H1 (cell line): ENCODE measurements around the gene SLC6A6. TPM values are rescaled to one million over a fixed set of nuclear protein-coding genes. Genes with fewer than 3 reads are reported as not detected.

Experiments used
- CTCF ChIA-PET: fragments of 300-600 bp; sonication (Branson Sonifier 250); formaldehyde crosslinking; loops from one replicate; lab custom pipeline; 2021; ENCODE audit not compliant: partially characterized antibody; lab: Charles Lee
- POLR2A ChIA-PET: fragments of 300-600 bp; sonication (Branson Sonifier 250); formaldehyde crosslinking; loops from one replicate; lab custom pipeline; 2021; ENCODE audit warnings: inconsistent platforms; ENCODE audit not compliant: partially characterized antibody; lab: Charles Lee
- DNase-seq, 2 experiments: peaks; one replicate each; pipeline versions ENCODE4 v3.0.0 to v3.0.0-alpha.2; 2010 to 2022; ENCODE audit warnings: low spot score in 2 of 2, low read depth in 1 of 2, mixed read lengths in 1 of 2
- FAIRE-seq: peaks from 2 replicates; lab custom pipeline; 2011; peaks lifted over from hg19 to GRCh38; lab: Jason Lieb, UNC
- H2AFZ ChIP-seq: 2 replicates; pipeline ENCODE4 v1.8.1; 2012; ENCODE audit warnings: low read length, inconsistent platforms
- H2AK5ac ChIP-seq: 2 replicates; pipeline ENCODE4 v1.6.1; 2013; ENCODE audit warnings: low read depth, low read length
- H2BK120ac ChIP-seq: replicated peaks from 2 replicates; pipeline ENCODE3; 2013; ENCODE audit warnings: low read depth, low read length, inconsistent platforms
- H2BK12ac ChIP-seq: 2 replicates; pipeline ENCODE4 v1.6.1; 2013; ENCODE audit warnings: low read depth, low read length
- H2BK15ac ChIP-seq: 2 replicates; pipeline ENCODE4 v1.6.1; 2013; ENCODE audit warnings: low read length
- H2BK20ac ChIP-seq: 2 replicates; pipeline ENCODE4 v1.6.1; 2013; ENCODE audit warnings: low read length
- H2BK5ac ChIP-seq: 2 replicates; pipeline ENCODE4 v1.6.1; 2013; ENCODE audit warnings: low read depth, low read length
- H3K14ac ChIP-seq: 2 replicates; pipeline ENCODE4 v1.6.1; 2013; ENCODE audit warnings: inconsistent platforms; ENCODE audit not compliant: insufficient read length
- H3K18ac ChIP-seq: 2 replicates; pipeline ENCODE4 v1.6.1; 2013; ENCODE audit warnings: low read length; ENCODE audit errors: extremely low read depth
- H3K23ac ChIP-seq: 2 replicates; pipeline ENCODE4 v1.6.1; 2013; ENCODE audit warnings: inconsistent platforms; ENCODE audit not compliant: insufficient read length
- H3K23me2 ChIP-seq: 2 replicates; pipeline ENCODE4 v1.6.1; 2013; ENCODE audit warnings: low read depth, low read length
- H3K27ac ChIP-seq: 2 replicates; pipeline ENCODE4 v1.6.1; 2011; ENCODE audit warnings: low read depth, low read length, inconsistent platforms
- H3K27me3 ChIP-seq, 4 experiments: replicated peaks in 1 of 4; 1 replicate in 1 of 4; 2 replicates in 3 of 4; pipeline versions ENCODE4 v1.6.1 to v1.8.1; 2011 to 2013; ENCODE audit warnings: low read length in 3 of 4, mild to moderate bottlenecking in 3 of 4, inconsistent platforms in 2 of 4, mixed read lengths in 2 of 4, moderate library complexity in 1 of 4; ENCODE audit not compliant: control insufficient read depth in 3 of 4, insufficient read depth in 3 of 4; ENCODE audit errors: extremely low read depth in 1 of 4
- H3K36me3 ChIP-seq, 4 experiments: 2 replicates each; pipeline versions ENCODE4 v1.6.1 to v1.8.1; 2011 to 2013; ENCODE audit warnings: mild to moderate bottlenecking in 4 of 4, low read length in 3 of 4, moderate library complexity in 2 of 4, control low read depth in 1 of 4, inconsistent platforms in 1 of 4; ENCODE audit not compliant: insufficient read depth in 4 of 4, control insufficient read depth in 2 of 4
- H3K4ac ChIP-seq: replicated peaks from 2 replicates; pipeline ENCODE3; 2013; ENCODE audit warnings: low read length, low read depth, mixed read lengths, inconsistent platforms; ENCODE audit not compliant: insufficient read length
- H3K4me1 ChIP-seq, 4 experiments: replicated peaks in 1 of 4; 1 replicate in 1 of 4; 2 replicates in 3 of 4; pipeline versions ENCODE4 v1.6.1 to v1.8.1; 2011 to 2013; ENCODE audit warnings: low read length in 3 of 4, inconsistent platforms in 2 of 4, mixed read lengths in 1 of 4; ENCODE audit not compliant: insufficient read depth in 4 of 4, control insufficient read depth in 3 of 4
- H3K4me2 ChIP-seq, 2 experiments: 2 replicates each; pipeline versions ENCODE4 v1.6.1 to v1.8.1; 2011 to 2013; ENCODE audit warnings: low read depth in 2 of 2, low read length in 2 of 2, control low read depth in 1 of 2, inconsistent platforms in 1 of 2, mild to moderate bottlenecking in 1 of 2; ENCODE audit not compliant: insufficient read depth in 1 of 2
- H3K4me3 ChIP-seq, 4 experiments: fragments of 200-600, 300-600 bp in 1 of 4; sonication (generic), shearing (Covaris generic), sonication (Bioruptor Twin) in 1 of 4; 2 replicates each; pipeline versions ENCODE4 v1.5.1 to v1.8.1; 2011 to 2016; ENCODE audit warnings: low read length in 4 of 4, low read depth in 3 of 4, control low read depth in 2 of 4, inconsistent platforms in 2 of 4, mild to moderate bottlenecking in 2 of 4, mixed read lengths in 1 of 4, moderate library complexity in 1 of 4; ENCODE audit not compliant: insufficient read depth in 2 of 4; ENCODE audit errors: extremely low read depth in 1 of 4
- H3K56ac ChIP-seq: replicated peaks from 2 replicates; pipeline ENCODE3; 2013; ENCODE audit warnings: low read depth, mild to moderate bottlenecking, mixed read lengths, low read length, inconsistent platforms; ENCODE audit not compliant: insufficient read length
- H3K79me1 ChIP-seq: 2 replicates; pipeline ENCODE4 v1.6.1; 2013; ENCODE audit warnings: low read depth, low read length, control low read depth
- H3K79me2 ChIP-seq, 2 experiments: 2 replicates each; pipeline versions ENCODE4 v1.6.1 to v1.8.1; 2012 to 2013; ENCODE audit warnings: low read length in 2 of 2, mild to moderate bottlenecking in 2 of 2, inconsistent platforms in 1 of 2; ENCODE audit not compliant: insufficient read depth in 2 of 2, control insufficient read depth in 1 of 2
- H3K9ac ChIP-seq, 4 experiments: replicated peaks in 1 of 4; 1 replicate in 1 of 4; 2 replicates in 3 of 4; pipeline versions ENCODE4 v1.6.1 to v1.8.1; 2011 to 2013; ENCODE audit warnings: low read depth in 3 of 4, low read length in 3 of 4, control low read depth in 2 of 4, mild to moderate bottlenecking in 2 of 4, moderate library complexity in 2 of 4, inconsistent platforms in 1 of 4; ENCODE audit errors: extremely low read depth in 1 of 4
- H3K9me3 ChIP-seq, 2 experiments: 2 replicates each; pipeline versions ENCODE4 v1.6.1 to v1.8.1; 2012 to 2013; ENCODE audit warnings: mild to moderate bottlenecking in 2 of 2, moderate library complexity in 2 of 2, control low read depth in 1 of 2, inconsistent platforms in 1 of 2, low read depth in 1 of 2, low read length in 1 of 2, mixed read lengths in 1 of 2; ENCODE audit not compliant: insufficient read depth in 2 of 2
- H4K20me1 ChIP-seq, 2 experiments: replicated peaks in 1 of 2; 2 replicates each; pipeline versions ENCODE3 to v1.8.1; 2011 to 2013; ENCODE audit warnings: inconsistent platforms in 2 of 2, low read length in 2 of 2, mild to moderate bottlenecking in 1 of 2; ENCODE audit not compliant: insufficient read depth in 2 of 2, control insufficient read depth in 1 of 2
- H4K5ac ChIP-seq: 2 replicates; pipeline ENCODE4 v1.6.1; 2013; ENCODE audit warnings: low read length, low read depth, mixed read lengths, inconsistent platforms; ENCODE audit not compliant: insufficient read length
- H4K8ac ChIP-seq: 2 replicates; pipeline ENCODE4 v1.8.0; 2013; ENCODE audit warnings: mild to moderate bottlenecking, moderate library complexity, low read length, inconsistent platforms; ENCODE audit not compliant: insufficient read depth; ENCODE audit errors: extremely low read depth
- H4K91ac ChIP-seq: replicated peaks from 2 replicates; pipeline ENCODE3; 2013; ENCODE audit warnings: low read length, mixed read lengths, inconsistent platforms; ENCODE audit not compliant: insufficient read length
- CEBPB ChIP-seq: IDR thresholded peaks from 2 replicates; pipeline ENCODE4 v1.6.1; 2012; ENCODE audit warnings: low read depth, low read length
- CREB1 ChIP-seq: IDR thresholded peaks from 2 replicates; pipeline ENCODE4 v1.6.1; 2012; ENCODE audit warnings: inconsistent platforms
- JUN ChIP-seq: IDR thresholded peaks from 2 replicates; pipeline ENCODE4 v1.6.1; 2011; ENCODE audit warnings: low read depth, mild to moderate bottlenecking, improper control_type of control experiment, low read length
- NANOG ChIP-seq: IDR thresholded peaks from 2 replicates; pipeline ENCODE4 v1.6.1; 2011; ENCODE audit warnings: low read length, low read depth, mild to moderate bottlenecking, inconsistent platforms; ENCODE audit not compliant: insufficient read depth, poor library complexity, severe bottlenecking
- SIX5 ChIP-seq: IDR thresholded peaks from 2 replicates; pipeline ENCODE4 v1.6.1; 2011; ENCODE audit warnings: mild to moderate bottlenecking, low read depth, low read length
- SP1 ChIP-seq: IDR thresholded peaks from 2 replicates; pipeline ENCODE4 v1.6.1; 2011; ENCODE audit warnings: low read depth, low read length
- TCF12 ChIP-seq: IDR thresholded peaks from 2 replicates; pipeline ENCODE4 v1.6.1; 2011; ENCODE audit warnings: low read depth, mild to moderate bottlenecking, low read length
- USF2 ChIP-seq: IDR thresholded peaks from 2 replicates; pipeline ENCODE4 v1.6.1; 2011; ENCODE audit warnings: low read length, improper control_type of control experiment
- YY1 ChIP-seq: IDR thresholded peaks from 2 replicates; pipeline ENCODE4 v1.6.1; 2011; ENCODE audit warnings: low read depth, mild to moderate bottlenecking, low read length
- WGBS, 2 experiments: shearing (Covaris generic) in 1 of 2; methylation state at CpG; one replicate each; pipeline versions ENCODE4 v1.1.6 to v1.1.7; 2013 to 2015; ENCODE audit warnings: low lambda C conversion rate in 2 of 2, mixed read lengths in 2 of 2, inconsistent platforms in 1 of 2, low coverage in 1 of 2, missing lambda C conversion rate in 1 of 2; ENCODE audit not compliant: insufficient replicate concordance in 2 of 2, insufficient coverage in 1 of 2, insufficient read length in 1 of 2; ENCODE audit errors: extremely low coverage in 1 of 2, missing lambda C conversion rate in 1 of 2; 5-methylcytosine and 5-hydroxymethylcytosine counted together
- polyA plus RNA-seq, 7 experiments: library from polyadenylated mRNA; depleted of rRNA in 3 of 7; stranded (reverse) in 5 of 7; unstranded in 2 of 7; fragments of >200 nt in 5 of 7; fragments of 200-250 nt in 2 of 7; gene quantifications; 1 replicate in 5 of 7; 2 replicates in 1 of 7; 4 replicates in 1 of 7; pipeline versions ENCODE4 v1.2.1 to v1.2.3, GENCODE V29; 2011 to 2013; ENCODE audit warnings: missing spikeins in 2 of 7, mixed read lengths in 2 of 7
- total RNA-seq: library from RNA; stranded (reverse); fragmentation: NEBNext Ultra II Directional; extraction: Animal tissue kit (Norgen Biotek cat#: 25700); gene quantifications from 2 replicates; pipeline ENCODE4 v1.2.1, GENCODE V29; 2021

Gene SLC6A6
- total and polyA plus RNA-seq, 2 of the 8 experiments (the other 6 are each of a cell fraction or from before 2014, with no cell fraction given), result 66.2 to 144 TPM

GRCh38 chr3:14528081-14528480 lies 125.7 kb downstream of the SLC6A6 start:
- no peak overlapping the region for H2BK120ac ChIP-seq
- H4K8ac ChIP-seq, result no peak overlapping the region
- no peaks in the 10 kb centered on the region for H3K79me1 ChIP-seq
- H3K9ac ChIP-seq, result no peak overlapping the region
- no peak overlapping the region for H3K27ac ChIP-seq
- no peaks in the 10 kb centered on the region; the same call in 1 of the 2 replicates for H3K23me2 ChIP-seq
- H2AK5ac ChIP-seq, result no peak overlapping the region
- H3K4me1 ChIP-seq, result peaks cover 8 to 23% (median 14%) of the 10 kb centered on the region in 4 experiments
- TF ChIP-seq CEBPB (no peak), NANOG (no peak), CREB1 (no peak), SP1 (no peak), JUN (no peak), TCF12 (no peak), YY1 (no peak), USF2 (no peak), SIX5 (no peak)
- no peak overlapping the region for H3K4ac ChIP-seq
- no peak overlapping the region for H2BK12ac ChIP-seq
- FAIRE-seq, result peak; percentile 58
- H3K79me2 ChIP-seq, result no peaks in the 10 kb centered on the region
- H2BK5ac ChIP-seq, result no peak overlapping the region
- H4K5ac ChIP-seq, result no peak overlapping the region
- WGBS, 2 experiments, result 86% methylated on average over 3 of the region's 3 CpGs; no CpG with 5 or more reads in 1 of the 2 experiments
- no peaks in the 10 kb centered on the region for H4K20me1 ChIP-seq
- no peak overlapping the region for H4K91ac ChIP-seq
- no peak overlapping the region for H2BK20ac ChIP-seq
- ChIA-PET CTCF (interaction anchor here (1.8 to 6.4 kb wide), 3 partner anchors 19 to 278 kb away, joined by 3 to 69 read pairs (median 6); no protein-coding TSS in a partner anchor), POLR2A (interaction anchor here (0.6 to 1.5 kb wide), 3 partner anchors 10 to 908 kb away, joined by 3 read pairs; no protein-coding TSS in a partner anchor)
- H3K23ac ChIP-seq, result no peak overlapping the region
- H3K18ac ChIP-seq, result no peak overlapping the region
- no peak for DNase-seq
- H3K4me3 ChIP-seq, result no peak overlapping the region
- H2BK15ac ChIP-seq, result no peak overlapping the region
- no peaks in the 10 kb centered on the region for H3K9me3 ChIP-seq
- H3K56ac ChIP-seq, result no peak overlapping the region
- H2AFZ ChIP-seq, result no peak overlapping the region
- H3K14ac ChIP-seq, result no peak overlapping the region
- no peak overlapping the region for H3K4me2 ChIP-seq
- H3K27me3 ChIP-seq, result no peaks in the 10 kb centered on the region
- no peaks in the 10 kb centered on the region; a peak in 1 of 8 replicates for H3K36me3 ChIP-seq
